ENCODE measurements around the gene RB1. TPM values are rescaled to one million over a fixed set of nuclear protein-coding genes. Genes with fewer than 3 reads are reported as not detected.

RB1 gene
- total RNA-seq, 1 donor from 2014 or later: 34.0 TPM

DNA sequence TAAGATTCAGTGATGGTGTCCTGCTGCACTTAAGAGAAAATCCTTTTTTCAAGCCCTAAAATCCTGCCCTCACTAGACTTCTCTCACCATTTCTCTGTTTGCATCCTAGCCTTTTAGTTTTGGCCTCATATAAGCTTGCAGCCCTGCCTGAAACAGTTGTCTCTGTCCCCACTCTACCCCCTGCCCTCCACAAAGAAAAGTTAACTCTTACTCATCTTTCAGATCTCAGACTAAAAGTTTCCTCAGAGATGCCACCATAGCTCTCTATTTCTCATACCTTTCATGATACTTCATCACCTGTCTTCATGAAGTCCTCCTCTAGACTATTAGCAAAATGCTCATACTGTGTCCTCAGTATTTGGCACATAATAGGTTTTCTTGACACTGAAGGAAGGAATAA, 37.4 kb upstream of the RB1 start:
- no peak overlapping the region for H3K27ac Mint-ChIP-seq
- DNase-seq (ENCODE audit: low spot score, unreplicated experiment): no peak
- no peak overlapping the region for H3K4me3 Mint-ChIP-seq (ENCODE audit: low read depth)
- H3K27me3 Mint-ChIP-seq: no peaks in the 10 kb centered on the region
- peaks cover 31% of the 10 kb centered on the region for H3K36me3 Mint-ChIP-seq (ENCODE audit: insufficient read depth)
- H3K9me3 Mint-ChIP-seq (ENCODE audit: low read depth): no peaks in the 10 kb centered on the region
- TF ChIP-seq, protein P1, sequence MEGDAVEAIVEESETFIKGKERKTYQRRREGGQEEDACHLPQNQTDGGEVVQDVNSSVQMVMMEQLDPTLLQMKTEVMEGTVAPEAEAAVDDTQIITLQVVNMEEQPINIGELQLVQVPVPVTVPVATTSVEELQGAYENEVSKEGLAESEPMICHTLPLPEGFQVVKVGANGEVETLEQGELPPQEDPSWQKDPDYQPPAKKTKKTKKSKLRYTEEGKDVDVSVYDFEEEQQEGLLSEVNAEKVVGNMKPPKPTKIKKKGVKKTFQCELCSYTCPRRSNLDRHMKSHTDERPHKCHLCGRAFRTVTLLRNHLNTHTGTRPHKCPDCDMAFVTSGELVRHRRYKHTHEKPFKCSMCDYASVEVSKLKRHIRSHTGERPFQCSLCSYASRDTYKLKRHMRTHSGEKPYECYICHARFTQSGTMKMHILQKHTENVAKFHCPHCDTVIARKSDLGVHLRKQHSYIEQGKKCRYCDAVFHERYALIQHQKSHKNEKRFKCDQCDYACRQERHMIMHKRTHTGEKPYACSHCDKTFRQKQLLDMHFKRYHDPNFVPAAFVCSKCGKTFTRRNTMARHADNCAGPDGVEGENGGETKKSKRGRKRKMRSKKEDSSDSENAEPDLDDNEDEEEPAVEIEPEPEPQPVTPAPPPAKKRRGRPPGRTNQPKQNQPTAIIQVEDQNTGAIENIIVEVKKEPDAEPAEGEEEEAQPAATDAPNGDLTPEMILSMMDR (IDR thresholded peaks at IDR 0.05; ENCODE audit: unreplicated experiment): no peak
- peaks cover 1% of the 10 kb centered on the region for H3K4me1 Mint-ChIP-seq (ENCODE audit: low read depth)

DNA sequence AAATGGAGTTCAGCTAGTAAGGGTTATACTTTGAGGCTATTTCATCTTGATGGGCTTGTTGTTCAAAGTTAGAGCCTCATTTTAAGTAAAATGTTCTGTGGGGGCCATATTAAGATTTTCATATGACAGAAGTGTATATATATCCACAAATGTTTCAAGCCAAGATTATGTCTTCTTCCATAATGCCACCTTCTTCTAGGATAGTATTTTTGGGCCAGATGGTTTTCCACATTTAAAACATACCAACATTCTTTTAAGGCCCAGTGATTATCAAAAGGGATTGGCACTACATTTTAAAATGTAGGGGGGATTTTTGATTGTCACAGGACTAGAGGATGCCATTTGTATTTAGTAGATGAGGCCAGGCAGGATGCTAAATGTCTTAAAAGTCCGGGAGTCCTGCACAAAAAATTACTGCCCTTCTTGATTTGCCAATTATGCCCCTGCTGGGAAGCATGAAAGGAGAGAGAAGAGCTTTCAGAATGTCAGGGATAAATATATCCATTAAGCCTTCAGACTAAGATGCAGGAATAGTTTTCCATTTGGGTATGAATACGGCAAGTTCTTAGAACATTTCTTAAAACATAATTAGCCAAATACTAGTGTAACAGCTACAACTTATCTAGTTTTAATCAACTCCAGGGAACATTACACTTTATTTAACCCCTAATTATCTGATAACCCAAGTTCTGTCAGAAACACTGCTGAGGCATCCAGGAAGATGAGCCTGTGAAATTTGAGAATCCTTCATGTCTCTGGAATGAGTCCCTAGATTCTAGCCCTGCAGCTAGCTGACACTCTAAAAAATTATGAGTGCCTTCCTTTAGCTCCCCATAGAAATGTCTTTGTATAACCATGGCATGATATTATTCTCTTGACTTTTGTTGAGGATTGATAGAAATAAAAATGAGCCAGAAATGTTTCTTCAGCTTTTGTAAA, 36.6 kb upstream of the RB1 start:
- TF ChIP-seq, protein P1 (IDR thresholded peaks at IDR 0.05; ENCODE audit: unreplicated experiment): no peak
- Mint-ChIP-seq H3K27me3 (no peaks in the 10 kb centered on the region), H3K27ac (no peak overlapping the region), H3K4me3 (ENCODE audit: low read depth) (no peak overlapping the region), H3K9me3 (ENCODE audit: low read depth) (no peaks in the 10 kb centered on the region), H3K4me1 (ENCODE audit: low read depth) (peaks cover 1% of the 10 kb centered on the region), H3K36me3 (ENCODE audit: insufficient read depth) (peaks cover 30% of the 10 kb centered on the region)
- no peak for DNase-seq (ENCODE audit: low spot score, unreplicated experiment)

DNA sequence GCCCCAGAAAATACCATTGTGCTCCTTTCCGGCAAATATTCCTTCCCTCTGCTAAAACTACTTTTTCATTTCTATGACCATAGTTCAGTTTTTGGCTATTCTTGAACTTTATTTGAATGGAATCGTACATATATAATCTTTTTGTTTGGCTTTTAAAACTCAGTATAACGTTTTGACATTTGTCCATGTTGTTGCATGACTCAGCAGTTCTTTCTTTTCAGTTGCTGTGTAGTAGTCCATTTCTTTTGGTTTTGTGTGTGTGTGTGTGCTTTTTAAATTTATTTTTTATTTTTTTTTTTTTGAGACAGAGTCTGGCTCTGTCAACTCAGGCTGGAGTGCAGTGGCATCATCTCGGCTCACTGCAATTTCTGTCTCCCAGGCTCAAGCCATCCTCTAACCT, 35.5 kb upstream of the RB1 start:
- Mint-ChIP-seq H3K27ac (peak overlapping the region; percentile 60), H3K36me3 (ENCODE audit: insufficient read depth) (peaks cover 23% of the 10 kb centered on the region), H3K4me3 (ENCODE audit: low read depth) (no peak overlapping the region), H3K27me3 (no peaks in the 10 kb centered on the region), H3K4me1 (ENCODE audit: low read depth) (peaks cover 1% of the 10 kb centered on the region), H3K9me3 (ENCODE audit: low read depth) (no peaks in the 10 kb centered on the region)
- TF ChIP-seq, protein P1 (IDR thresholded peaks at IDR 0.05; ENCODE audit: unreplicated experiment): no peak
- no peak for DNase-seq (ENCODE audit: low spot score, unreplicated experiment)

DNA sequence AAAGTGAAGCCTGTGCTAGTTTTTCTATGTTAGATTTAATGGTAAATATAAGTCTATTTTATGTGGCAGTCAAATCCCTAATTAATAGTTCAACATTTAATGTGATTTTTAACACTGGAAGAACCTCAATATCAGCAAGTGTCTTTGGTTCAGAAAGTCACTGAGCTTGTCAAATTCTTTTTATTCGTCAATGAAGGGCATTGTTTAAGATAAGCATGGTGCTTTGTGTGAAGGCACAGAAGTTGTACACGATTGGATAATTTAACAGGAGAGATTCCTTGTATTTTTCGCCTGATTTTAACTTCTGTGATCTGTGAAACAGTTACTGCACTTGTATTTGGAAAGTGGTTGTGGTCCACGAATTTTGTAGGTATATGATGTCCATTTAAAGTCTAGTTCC, 30.2 kb upstream of the RB1 start:
- Mint-ChIP-seq H3K9me3 (ENCODE audit: low read depth) (no peaks in the 10 kb centered on the region), H3K4me3 (ENCODE audit: low read depth) (no peak overlapping the region), H3K4me1 (ENCODE audit: low read depth) (no peaks in the 10 kb centered on the region), H3K27me3 (no peaks in the 10 kb centered on the region), H3K27ac (no peak overlapping the region), H3K36me3 (ENCODE audit: insufficient read depth) (peaks cover 10% of the 10 kb centered on the region)
- DNase-seq (ENCODE audit: low spot score, unreplicated experiment): no peak
- TF ChIP-seq, protein P1 (IDR thresholded peaks at IDR 0.05; ENCODE audit: unreplicated experiment): no peak

- peaks cover 2% of the 10 kb centered on the region for H3K36me3 Mint-ChIP-seq (ENCODE audit: insufficient read depth)
- no peak overlapping the region for H3K27ac Mint-ChIP-seq
- no peak overlapping the region for H3K4me3 Mint-ChIP-seq (ENCODE audit: low read depth)
- TF ChIP-seq, protein P1 (IDR thresholded peaks at IDR 0.05; ENCODE audit: unreplicated experiment): no peak
- no peaks in the 10 kb centered on the region for H3K4me1 Mint-ChIP-seq (ENCODE audit: low read depth)
- DNase-seq (ENCODE audit: low spot score, unreplicated experiment): no peak
- no peaks in the 10 kb centered on the region for H3K27me3 Mint-ChIP-seq
- no peaks in the 10 kb centered on the region for H3K9me3 Mint-ChIP-seq (ENCODE audit: low read depth)
These were observed 28.0 kb upstream of the RB1 start for GRCh38 chr13:48275507-48275906.
